ENCODE data around the gene SLCO4A1.

The SLCO4A1 gene

GRCh38 chr20:62607366-62608217, 34.7 kb upstream of the SLCO4A1 start:
- no peak for DNase-seq

- no peak for DNase-seq
Measured at GRCh38 chr20:62608218-62608565, 34.1 kb upstream of the SLCO4A1 start.

- no peak for DNase-seq
Measured at GRCh38 chr20:62609279-62609720, 33.0 kb upstream of the SLCO4A1 start.

GRCh38 chr20:62609811-62610757, 32.2 kb upstream of the SLCO4A1 start:
- no peak for DNase-seq

GRCh38 chr20:62611012-62611411, 31.3 kb upstream of the SLCO4A1 start:
- no peak for DNase-seq

- DNase-seq, result no peak
Measured at GRCh38 chr20:62611819-62612218, 30.5 kb upstream of the SLCO4A1 start.

GRCh38 chr20:62614085-62614960, 28.0 kb upstream of the SLCO4A1 start:
- no peak for DNase-seq

GRCh38 chr20:62614961-62615680, 27.2 kb upstream of the SLCO4A1 start:
- no peak for DNase-seq

GRCh38 chr20:62615750-62616251, 26.5 kb upstream of the SLCO4A1 start:
- DNase-seq, result no peak

GRCh38 chr20:62616728-62617621, 25.3 kb upstream of the SLCO4A1 start:
- DNase-seq, result peak; percentile 72

GRCh38 chr20:62617711-62618483, 24.4 kb upstream of the SLCO4A1 start:
- peak; percentile 68 for DNase-seq

GRCh38 chr20:62618611-62619529, 23.4 kb upstream of the SLCO4A1 start:
- DNase-seq, result peak; percentile 40

GRCh38 chr20:62620625-62621024, 21.7 kb upstream of the SLCO4A1 start:
- no peak for DNase-seq

GRCh38 chr20:62621251-62622110, 20.8 kb upstream of the SLCO4A1 start:
- DNase-seq, result no peak

- no peak for DNase-seq
Measured at GRCh38 chr20:62622178-62622876, 20.0 kb upstream of the SLCO4A1 start.

GRCh38 chr20:62622877-62623487, 19.3 kb upstream of the SLCO4A1 start:
- DNase-seq, result no peak

All from CD4-positive, alpha-beta T cell treated with Interleukin-10 for 1 hour (primary cell).